HUES64 (cell line): ENCODE data around the gene ABHD14A.
"Not testable (repeated sequence)": the region's sequence is repeated elsewhere in the genome, so short reads cannot be mapped to it uniquely, and the experiment has no call there.

ENCODE experiments used
- H3K27ac ChIP-seq: 2 replicates; pipeline ENCODE4 v1.7.0; 2013; ENCODE audit warnings: low read depth, low read length, inconsistent platforms
- H3K27me3 ChIP-seq: 2 replicates; pipeline ENCODE4 v1.6.1; 2013; ENCODE audit warnings: mild to moderate bottlenecking, low read length; ENCODE audit not compliant: insufficient read depth
- H3K36me3 ChIP-seq: 2 replicates; pipeline ENCODE4 v1.6.1; 2013; ENCODE audit warnings: mild to moderate bottlenecking, low read length; ENCODE audit not compliant: insufficient read depth
- H3K4me1 ChIP-seq: 2 replicates; pipeline ENCODE4 v1.6.1; 2013; ENCODE audit warnings: mild to moderate bottlenecking, low read length, moderate library complexity; ENCODE audit not compliant: insufficient read depth
- H3K4me3 ChIP-seq: 2 replicates; pipeline ENCODE4 v1.5.1; 2013; ENCODE audit warnings: mild to moderate bottlenecking, low read length, moderate library complexity
- H3K9ac ChIP-seq: 2 replicates; pipeline ENCODE4 v1.6.1; 2013; ENCODE audit warnings: mild to moderate bottlenecking, low read depth, low read length
- H3K9me3 ChIP-seq: 2 replicates; pipeline ENCODE4 v1.6.1; 2013; ENCODE audit warnings: low read depth, low read length; ENCODE audit not compliant: insufficient read depth
- WGBS: fragments of 150-250, 120-280 bp; methylation state at CpG from one replicate; pipeline ENCODE4 v1.1.7; 2013; ENCODE audit warnings: missing lambda C conversion rate; 5-methylcytosine and 5-hydroxymethylcytosine counted together

Gene ABHD14A

GRCh38 chr3:51982838-51983577, 8.1 kb downstream of the ABHD14A start, which contains the start of gene ACY1:
TSS of gene ACY1 (plus strand) at chr3:51983535. CDS start at chr3:51984065, 530 bp downstream.
- Histone ChIP-seq H3K27ac (peak within 1 kb of the TSS; percentile 91), H3K9ac (peak within 1 kb of the TSS; percentile 77), H3K36me3 (no peaks in the 10 kb centered on the region), H3K9me3 (no peaks in the 10 kb centered on the region), H3K4me1 (peaks cover 10% of the 10 kb centered on the region), H3K27me3 (no peaks in the 10 kb centered on the region), H3K4me3 (peak within 1 kb of the TSS; percentile 69)
- 1% methylated on average over 68 of the region's 68 CpGs for WGBS

GRCh38 chr3:51983578-51984268, 8.9 kb downstream of the ABHD14A start:
- peak overlapping the region; percentile 69 for H3K4me3 ChIP-seq
- WGBS: 75% methylated on average over 22 of the region's 22 CpGs
- H3K9ac ChIP-seq: peak overlapping the region; percentile 77
- peaks cover 15% of the 10 kb centered on the region for H3K4me1 ChIP-seq
- no peaks in the 10 kb centered on the region for H3K36me3 ChIP-seq
- H3K9me3 ChIP-seq: no peaks in the 10 kb centered on the region
- peak overlapping the region; percentile 91 for H3K27ac ChIP-seq
- no peaks in the 10 kb centered on the region for H3K27me3 ChIP-seq

GRCh38 chr3:51984269-51984647, 9.4 kb downstream of the ABHD14A start:
- H3K36me3 ChIP-seq: no peaks in the 10 kb centered on the region
- H3K4me1 ChIP-seq: peaks cover 15% of the 10 kb centered on the region
- 0 out of 2 replicates have a peak overlapping the region, but pooled peaks have one; percentile 77 for H3K9ac ChIP-seq
- no peaks in the 10 kb centered on the region for H3K27me3 ChIP-seq
- H3K27ac ChIP-seq: no peak overlapping the region
- no peaks in the 10 kb centered on the region for H3K9me3 ChIP-seq
- peak overlapping the region; percentile 69; the same call in 1 of the 2 replicates for H3K4me3 ChIP-seq

GRCh38 chr3:51985063-51985462, 10.2 kb downstream of the ABHD14A start:
- peaks cover 15% of the 10 kb centered on the region for H3K4me1 ChIP-seq
- WGBS: 90% methylated on average over 6 of the region's 6 CpGs
- H3K9me3 ChIP-seq: no peaks in the 10 kb centered on the region
- no peak overlapping the region for H3K27ac ChIP-seq
- H3K27me3 ChIP-seq: no peaks in the 10 kb centered on the region
- no peak overlapping the region for H3K9ac ChIP-seq
- no peak overlapping the region for H3K4me3 ChIP-seq
- no peaks in the 10 kb centered on the region for H3K36me3 ChIP-seq

- peaks cover 15% of the 10 kb centered on the region for H3K4me1 ChIP-seq
- no peak overlapping the region for H3K4me3 ChIP-seq
- H3K9me3 ChIP-seq: no peaks in the 10 kb centered on the region
- no peak overlapping the region for H3K27ac ChIP-seq
- H3K36me3 ChIP-seq: peaks cover 1% of the 10 kb centered on the region; the same call in 1 of the 2 replicates
- no peaks in the 10 kb centered on the region for H3K27me3 ChIP-seq
- H3K9ac ChIP-seq: no peak overlapping the region
- 86% methylated on average over 12 of the region's 12 CpGs for WGBS
Measured at GRCh38 chr3:51986010-51986947, 11.4 kb downstream of the ABHD14A start.

- 94% methylated on average over 7 of the region's 7 CpGs for WGBS
Measured at GRCh38 chr3:51987568-51987967, 12.7 kb downstream of the ABHD14A start.

GRCh38 chr3:51988286-51989146, 13.7 kb downstream of the ABHD14A start:
- Histone ChIP-seq H3K4me1 (0 out of 2 replicates have a peak, but pooled peaks cover 9% of the 10 kb centered on the region), H3K9ac (no peak overlapping the region)

More at GRCh38 chr3:51987568-51987967, 12.7 kb downstream of the ABHD14A start:
- Histone ChIP-seq H3K27ac (no peak overlapping the region), H3K4me3 (no peak overlapping the region), H3K9me3 (no peaks in the 10 kb centered on the region), H3K4me1 (0 out of 2 replicates have a peak, but pooled peaks cover 11% of the 10 kb centered on the region), H3K36me3 (peaks cover 14% of the 10 kb centered on the region), H3K27me3 (no peaks in the 10 kb centered on the region), H3K9ac (no peak overlapping the region)

GRCh38 chr3:51990501-51990971, 15.7 kb downstream of the ABHD14A start:
- H3K36me3 ChIP-seq: peaks cover 39% of the 10 kb centered on the region
- H3K4me1 ChIP-seq: peaks cover 15% of the 10 kb centered on the region; the same call in 1 of the 2 replicates
- not testable (repeated sequence) for H3K4me3 ChIP-seq, H3K27ac ChIP-seq, H3K9ac ChIP-seq, H3K27me3 ChIP-seq, H3K9me3 ChIP-seq
- WGBS: 94% methylated on average over 38 of the region's 38 CpGs

More at GRCh38 chr3:51988286-51989146, 13.7 kb downstream of the ABHD14A start:
- WGBS: 82% methylated on average over 15 of the region's 15 CpGs
- H3K9me3 ChIP-seq: no peaks in the 10 kb centered on the region
- H3K27ac ChIP-seq: no peak overlapping the region
- no peak overlapping the region for H3K4me3 ChIP-seq
- H3K36me3 ChIP-seq: peaks cover 22% of the 10 kb centered on the region
- H3K27me3 ChIP-seq: no peaks in the 10 kb centered on the region

- Histone ChIP-seq H3K4me1 (peaks cover 15% of the 10 kb centered on the region; the same call in 1 of the 2 replicates), H3K36me3 (peaks cover 39% of the 10 kb centered on the region), H3K9ac (no peak overlapping the region), H3K4me3 (no peak overlapping the region), H3K27me3 (no peaks in the 10 kb centered on the region), H3K27ac (peak overlapping the region; percentile 24; the same call in 1 of the 2 replicates), H3K9me3 (no peaks in the 10 kb centered on the region)
- WGBS: 92% methylated on average over 3 of the region's 3 CpGs
Measured at GRCh38 chr3:51992017-51992682, 17.3 kb downstream of the ABHD14A start.
